Panc1 (cell line): ENCODE measurements around the gene SAA4. TPM values are rescaled to one million over a fixed set of nuclear protein-coding genes. Genes with fewer than 3 reads are reported as not detected.

Experiments
- ATAC-seq: fragments of 200-7000 bp; cut with Tn5 transposase; 2 replicates; pipeline ENCODE4 v1.9.1; 2020; ENCODE audit warnings: mild to moderate bottlenecking, moderate library complexity
- BruUV-seq: library from RNA; stranded (reverse); fragments of 400-500 nt; replicated peaks from 2 replicates; lab custom pipeline; 2021; lab: Mats Ljungman, UMichigan
- CTCF ChIA-PET: fragments of 300-600 bp; sonication (Branson Sonifier 250); formaldehyde crosslinking; loops from one replicate; lab custom pipeline; 2022; ENCODE audit warnings: antibody characterized with exemption; lab: Charles Lee
- POLR2A ChIA-PET: fragments of 300-600 bp; sonication (Branson Sonifier 250); formaldehyde crosslinking; loops from one replicate; lab custom pipeline; 2022; ENCODE audit warnings: antibody characterized with exemption; lab: Charles Lee
- DNase-seq: peaks from one replicate; pipeline ENCODE4 v3.0.0-alpha.2; 2010; ENCODE audit warnings: low read depth, low spot score
- H3K27ac ChIP-seq: 2 replicates; pipeline ENCODE4 v1.5.1; 2011; ENCODE audit warnings: mild to moderate bottlenecking, low read length, inconsistent platforms
- H3K27me3 ChIP-seq: fragments of 200-500 bp; sonication (Bioruptor generic); 2 replicates; pipeline ENCODE4 v1.6.0; 2014; ENCODE audit warnings: low read length, inconsistent platforms; ENCODE audit not compliant: control insufficient read depth, insufficient read depth
- H3K36me3 ChIP-seq: fragments of 200-500 bp; sonication (Bioruptor generic); 2 replicates; pipeline ENCODE4 v1.5.1; 2014; ENCODE audit warnings: inconsistent platforms, mild to moderate bottlenecking, low read length, moderate library complexity; ENCODE audit not compliant: control insufficient read depth, insufficient read depth
- H3K4me1 ChIP-seq: 2 replicates; pipeline ENCODE4 v1.5.1; 2011; ENCODE audit warnings: inconsistent platforms, mild to moderate bottlenecking, low read length, moderate library complexity; ENCODE audit not compliant: control insufficient read depth, insufficient read depth
- H3K4me3 ChIP-seq, 2 experiments: 2 replicates each; pipeline ENCODE4 v1.5.1; 2011 to 2012; ENCODE audit warnings: low read depth in 2 of 2, low read length in 2 of 2, mild to moderate bottlenecking in 2 of 2, inconsistent platforms in 1 of 2, moderate library complexity in 1 of 2
- H3K9me3 ChIP-seq: fragments of 200-500 bp; sonication (Bioruptor generic); 2 replicates; pipeline ENCODE4 v1.5.1; 2014; ENCODE audit warnings: low read depth, mild to moderate bottlenecking, inconsistent platforms, low read length, moderate library complexity; ENCODE audit not compliant: control insufficient read depth, insufficient read depth
- CTCF ChIP-seq: fragments of 450-650 bp; IDR thresholded peaks from 2 replicates; pipeline ENCODE4 v1.5.1; 2017; ENCODE audit warnings: mild to moderate bottlenecking
- POLR2AphosphoS5 ChIP-seq: IDR thresholded peaks from 2 replicates; pipeline ENCODE4 v1.6.1; 2012; ENCODE audit warnings: mild to moderate bottlenecking, low read depth, low read length, moderate library complexity
- REST ChIP-seq, 2 experiments: IDR thresholded peaks; 2 replicates each; pipeline ENCODE4 v1.6.1; 2011 to 2012; ENCODE audit warnings: low read depth in 2 of 2, control low read depth in 1 of 2, low read length in 1 of 2, mild to moderate bottlenecking in 1 of 2, moderate library complexity in 1 of 2; ENCODE audit not compliant: insufficient read depth in 1 of 2
- SIN3A ChIP-seq: IDR thresholded peaks from 2 replicates; pipeline ENCODE4 v1.6.1; 2012; ENCODE audit warnings: low read depth, mild to moderate bottlenecking, low read length, moderate library complexity, borderline replicate concordance; ENCODE audit not compliant: insufficient read depth
- TCF7L2 ChIP-seq: IDR thresholded peaks from 2 replicates; pipeline ENCODE4 v1.6.1; 2011; ENCODE audit warnings: mild to moderate bottlenecking, low read depth, low read length, inconsistent platforms
- in situ Hi-C: cut with HindIII; loops from 2 replicates; pipeline ENCODE4 v1.10.0; 2016; ENCODE audit warnings: low sequenced_read_pairs, low pct_unique_long_range_greater_than_20kb
- intact Hi-C: fragments of 100-400 bp; cut with micrococcal nuclease; formaldehyde crosslinking; loops from one replicate; pipeline ENCODE4 v1.10.0; 2022; ENCODE audit not compliant: unreplicated experiment
- total RNA-seq: library from RNA; stranded (reverse); gene quantifications from one replicate; pipeline ENCODE4 v1.2.1, GENCODE V29; 2021; ENCODE audit not compliant: unreplicated experiment

SAA4 gene
- total RNA-seq, 1 experiment from 2014 or later, result not detected

- H3K27ac ChIP-seq, result no peak overlapping the region
- ChIA-PET CTCF (no interaction called here), POLR2A (no interaction called here)
- intact Hi-C loops, result no loop called here
- H3K27me3 ChIP-seq, result peaks cover 12% of the 10 kb centered on the region; the same call in 1 of the 2 replicates
- H3K36me3 ChIP-seq, result no peaks in the 10 kb centered on the region
- BruUV-seq, result no TSS peak
- no peak for TF ChIP-seq REST (IDR thresholded peaks at IDR 0.05; ENCODE audit: insufficient read depth in 1 of 2, low read depth in 2 of 2, low read length in 1 of 2)
- no peak for TF ChIP-seq TCF7L2
- TF ChIP-seq CTCF, result no peak
- no peak for TF ChIP-seq SIN3A
- TF ChIP-seq POLR2AphosphoS5, result no peak
- no peaks in the 10 kb centered on the region for H3K9me3 ChIP-seq
- no peak for DNase-seq
- in situ Hi-C loops, result no loop called here
- ATAC-seq, result no peak
- no peak overlapping the region for H3K4me3 ChIP-seq
- no peaks in the 10 kb centered on the region for H3K4me1 ChIP-seq
Measured at GRCh38 chr11:18233912-18234311, 2.7 kb downstream of the SAA4 start.

- POLR2A ChIA-PET, result no interaction called here
- H3K27me3 ChIP-seq, result peaks cover 5% of the 10 kb centered on the region; the same call in 1 of the 2 replicates
- in situ Hi-C loops (no loop called here), intact Hi-C loops (no loop called here)
- H3K9me3 ChIP-seq, result no peaks in the 10 kb centered on the region
- no peak for TF ChIP-seq TCF7L2
- no peak for TF ChIP-seq SIN3A
- CTCF ChIA-PET, result no interaction called here
- no TSS peak for BruUV-seq
- H3K36me3 ChIP-seq, result no peaks in the 10 kb centered on the region
- no peak for DNase-seq
- no peaks in the 10 kb centered on the region for H3K4me1 ChIP-seq
- no peak overlapping the region for H3K4me3 ChIP-seq
- no peak overlapping the region for H3K27ac ChIP-seq
- no peak for ATAC-seq
Measured at GRCh38 chr11:18230859-18231258, 5.7 kb downstream of the SAA4 start.

GRCh38 chr11:18229501-18229900, 7.1 kb downstream of the SAA4 start:
- intact Hi-C loops (no loop called here), in situ Hi-C loops (no loop called here)
- TF ChIP-seq SIN3A (no peak), REST (IDR thresholded peaks at IDR 0.05; ENCODE audit: insufficient read depth in 1 of 2, low read depth in 2 of 2, low read length in 1 of 2) (no peak), TCF7L2 (no peak), CTCF (no peak), POLR2AphosphoS5 (no peak)
- ChIA-PET CTCF (interaction anchor here (0.6 kb wide), 1 partner anchor 27 kb away, joined by 3 read pairs; no protein-coding TSS in a partner anchor), POLR2A (interaction anchor here (0.6 kb wide), 1 partner anchor 30 kb away, joined by 4 read pairs; no protein-coding TSS in a partner anchor)
- no peak overlapping the region for H3K4me3 ChIP-seq
- ATAC-seq, result no peak
- BruUV-seq, result no TSS peak
- H3K36me3 ChIP-seq, result no peaks in the 10 kb centered on the region
- no peaks in the 10 kb centered on the region for H3K9me3 ChIP-seq
- no peaks in the 10 kb centered on the region for H3K4me1 ChIP-seq
- H3K27ac ChIP-seq, result no peak overlapping the region
- no peak for DNase-seq
- H3K27me3 ChIP-seq, result peaks cover 1% of the 10 kb centered on the region; the same call in 1 of the 2 replicates
